Measurements from ENCODE around the gene CNPY1. TPM values are rescaled to one million over a fixed set of nuclear protein-coding genes. Genes with fewer than 3 reads are reported as not detected.

The CNPY1 gene
- total and polyA plus RNA-seq, 9 of the 15 experiments (the other 6 are each of a cell fraction or from before 2014, with no cell fraction given), result not detected

DNA sequence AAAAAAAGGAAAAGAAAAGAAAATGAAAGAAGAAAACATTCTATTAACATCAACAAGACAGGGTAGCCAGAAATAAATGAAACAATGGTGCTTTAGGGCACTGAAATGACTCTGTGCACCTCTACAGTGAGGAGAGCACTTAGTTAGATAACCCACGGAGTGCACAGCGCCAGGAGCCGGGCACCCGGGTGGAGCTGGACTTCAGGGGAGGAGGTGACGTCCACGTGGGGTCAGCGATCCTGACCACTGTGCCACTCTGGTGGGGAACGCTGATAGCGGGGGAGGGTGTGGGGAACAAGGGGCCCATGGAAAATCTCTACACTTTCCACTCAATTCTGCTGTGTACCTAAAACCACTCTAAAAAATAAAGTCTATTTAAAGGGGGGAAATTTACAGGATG lies 15.7 kb upstream of the CNPY1 start (continued):
- TF ChIP-seq, protein P1, sequence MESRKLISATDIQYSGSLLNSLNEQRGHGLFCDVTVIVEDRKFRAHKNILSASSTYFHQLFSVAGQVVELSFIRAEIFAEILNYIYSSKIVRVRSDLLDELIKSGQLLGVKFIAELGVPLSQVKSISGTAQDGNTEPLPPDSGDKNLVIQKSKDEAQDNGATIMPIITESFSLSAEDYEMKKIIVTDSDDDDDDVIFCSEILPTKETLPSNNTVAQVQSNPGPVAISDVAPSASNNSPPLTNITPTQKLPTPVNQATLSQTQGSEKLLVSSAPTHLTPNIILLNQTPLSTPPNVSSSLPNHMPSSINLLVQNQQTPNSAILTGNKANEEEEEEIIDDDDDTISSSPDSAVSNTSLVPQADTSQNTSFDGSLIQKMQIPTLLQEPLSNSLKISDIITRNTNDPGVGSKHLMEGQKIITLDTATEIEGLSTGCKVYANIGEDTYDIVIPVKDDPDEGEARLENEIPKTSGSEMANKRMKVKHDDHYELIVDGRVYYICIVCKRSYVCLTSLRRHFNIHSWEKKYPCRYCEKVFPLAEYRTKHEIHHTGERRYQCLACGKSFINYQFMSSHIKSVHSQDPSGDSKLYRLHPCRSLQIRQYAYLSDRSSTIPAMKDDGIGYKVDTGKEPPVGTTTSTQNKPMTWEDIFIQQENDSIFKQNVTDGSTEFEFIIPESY (CRISPR knock-in tag; IDR thresholded peaks at IDR 0.05), result no peak
- no peak for TF ChIP-seq MCM5 (IDR thresholded peaks at IDR 0.05; ENCODE audit: low read depth)
- TF ChIP-seq KDM2B (CRISPR knock-in tag; IDR thresholded peaks at IDR 0.05), result no peak
- no peak for TF ChIP-seq CBX1 (IDR thresholded peaks at IDR 0.05; ENCODE audit: low read depth)
- TF ChIP-seq KAT2B (IDR thresholded peaks at IDR 0.05; ENCODE audit: low read depth, low read length), result no peak

DNA sequence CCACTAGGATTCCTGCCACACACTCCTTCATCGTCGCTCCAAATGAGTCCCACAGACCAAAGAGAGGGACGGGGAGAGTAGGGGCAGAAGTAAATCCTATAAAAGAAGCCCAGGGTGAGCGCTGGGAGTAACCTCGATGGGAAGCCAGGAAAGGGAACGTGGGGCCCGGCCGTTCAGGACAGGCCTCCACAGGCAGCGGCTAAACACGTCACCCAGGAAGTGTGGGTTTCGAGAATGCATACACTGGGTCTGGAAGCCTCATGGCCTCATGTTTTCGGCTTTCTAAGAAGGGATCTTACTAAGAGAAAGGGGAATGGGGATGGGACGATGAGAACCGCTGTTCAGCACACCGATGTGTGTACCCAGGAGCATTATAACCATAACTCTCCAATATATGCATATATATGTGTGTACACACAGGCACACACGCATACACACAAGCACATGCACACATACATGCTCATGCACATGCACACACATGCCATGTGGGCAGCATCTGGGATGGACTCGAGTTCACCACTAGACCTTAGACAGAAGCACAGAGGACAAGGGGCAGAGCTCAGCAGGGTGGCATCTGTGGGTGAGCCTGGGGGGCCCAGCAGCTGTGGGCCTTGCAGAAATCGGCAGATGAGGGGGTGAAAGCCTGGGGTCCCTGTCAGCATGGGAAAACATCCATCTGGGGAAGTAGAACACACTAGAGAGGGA lies 14.8 kb upstream of the CNPY1 start:
- H4K20me1 ChIP-seq (replicated peaks; ENCODE audit: control insufficient read depth, insufficient read depth, low read length), result no peaks in the 10 kb centered on the region; the same call in 1 of the 2 replicates
- H3K4me1 ChIP-seq (replicated peaks in 1 of 2; ENCODE audit: control insufficient read depth in 2 of 2, insufficient read depth in 2 of 2, low read length in 2 of 2), result peaks cover 0 to 1% of the 10 kb centered on the region in 2 experiments; a peak in 2 of 5 replicates
- CTCF ChIA-PET (ENCODE audit: low intra/inter-chr PET ratio), result no interaction called here
- no peak overlapping the region for H3K9ac ChIP-seq (ENCODE audit: insufficient read depth in 1 of 2, low read depth in 2 of 2, low read length in 2 of 2)
- BruUV-seq (replicated peaks), result no TSS peak
- POLR2A ChIA-PET, result no interaction called here
- H3K36me3 ChIP-seq (ENCODE audit: control insufficient read depth, insufficient read depth, low read length), result no peaks in the 10 kb centered on the region
- no peak for FAIRE-seq
- intact Hi-C loops (cut with micrococcal nuclease) (no loop called here), in situ Hi-C loops (cut with MboI) (no loop called here)
- H3K9me3 ChIP-seq (replicated peaks; ENCODE audit: control insufficient read depth, insufficient read depth, low read depth, low read length), result no peaks in the 10 kb centered on the region
- no peak overlapping the region for H3K4me2 ChIP-seq (ENCODE audit: insufficient read depth, low read length)
- no peaks in the 10 kb centered on the region for H3K79me2 ChIP-seq (ENCODE audit: control insufficient read depth, insufficient read depth, low read length)
- DNase-seq (ENCODE audit: extremely low read depth in 1 of 4, low spot score in 3 of 4), result no peak
- peaks cover 77 to 80% of the 10 kb centered on the region in 2 experiments for H3K27me3 ChIP-seq (ENCODE audit: control insufficient read depth in 2 of 2, insufficient read depth in 2 of 2, low read length in 2 of 2)
- WGBS (ENCODE audit: insufficient coverage, low coverage, missing lambda C conversion rate), result 2% methylated on average over 18 of the region's 18 CpGs
- TF ChIP-seq ZNF644 (tag; IDR thresholded peaks at IDR 0.05; ENCODE audit: low read depth) (no peak), RBM39 (optimal IDR thresholded peaks at IDR 0.05; ENCODE audit: low read depth, low read length) (no peak), POU5F1 (IDR thresholded peaks at IDR 0.05; ENCODE audit: borderline replicate concordance, low read depth, low read length, partially characterized antibody) (no peak), BRD9 (IDR thresholded peaks at IDR 0.05; ENCODE audit: low read depth, partially characterized antibody) (no peak), KDM4B (IDR thresholded peaks at IDR 0.05; ENCODE audit: borderline replicate concordance in 2 of 2, low read depth in 1 of 2) (no peak), ZNF12 (CRISPR knock-in tag; IDR thresholded peaks at IDR 0.05) (no peak), POLR2H (tag; IDR thresholded peaks at IDR 0.05; ENCODE audit: low read depth) (no peak), FUS (optimal IDR thresholded peaks at IDR 0.05; ENCODE audit: low read depth, low read length) (no peak)
- TF ChIP-seq, protein P2, sequence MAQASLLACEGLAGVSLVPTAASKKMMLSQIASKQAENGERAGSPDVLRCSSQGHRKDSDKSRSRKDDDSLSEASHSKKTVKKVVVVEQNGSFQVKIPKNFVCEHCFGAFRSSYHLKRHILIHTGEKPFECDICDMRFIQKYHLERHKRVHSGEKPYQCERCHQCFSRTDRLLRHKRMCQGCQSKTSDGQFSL (CRISPR knock-in tag; IDR thresholded peaks at IDR 0.05), result no peak
- TF ChIP-seq, protein P2 (tag; IDR thresholded peaks at IDR 0.05), result no peak
- peak; percentile 29; the same call in 2 of the 3 replicates for ATAC-seq
- H2AFZ ChIP-seq (ENCODE audit: low read depth, low read length), result no peak overlapping the region
- H3K9me1 ChIP-seq (ENCODE audit: control insufficient read depth, insufficient read depth, low read length), result no peaks in the 10 kb centered on the region
- H3K4me3 ChIP-seq, result no peak overlapping the region
- H3K27ac ChIP-seq (ENCODE audit: extremely low read depth, low read depth, low read length), result no peak overlapping the region

Measured in K562 (cell line).